ENCODE results near the gene RICTOR. TPM values are rescaled to one million over a fixed set of nuclear protein-coding genes. Genes with fewer than 3 reads are reported as not detected.

The RICTOR gene
- total RNA-seq, 1 experiment from 2014 or later, result 21.7 TPM

GRCh38 chr5:39076101-39076756 lies 2.0 kb upstream of the RICTOR start:
- H3K27me3 ChIP-seq (ENCODE audit: insufficient read depth, low read length), result no peaks in the 10 kb centered on the region
- TF ChIP-seq EZH2 (IDR thresholded peaks at IDR 0.05) (no peak), ZBTB33 (IDR thresholded peaks at IDR 0.05; ENCODE audit: extremely low read depth, insufficient replicate concordance, low read length) (no peak), RAD21 (IDR thresholded peaks at IDR 0.05; ENCODE audit: low read depth) (no peak), EGR1 (IDR thresholded peaks at IDR 0.05; ENCODE audit: low read depth) (no peak), ZFX (IDR thresholded peaks at IDR 0.05) (no peak), EZH2phosphoT487 (IDR thresholded peaks at IDR 0.05; ENCODE audit: borderline replicate concordance) (no peak), CEBPB (IDR thresholded peaks at IDR 0.05; ENCODE audit: low read depth) (no peak), SIN3A (IDR thresholded peaks at IDR 0.05; ENCODE audit: low read depth) (no peak), FOSL1 (IDR thresholded peaks at IDR 0.05; ENCODE audit: low read depth) (no peak), JUND (IDR thresholded peaks at IDR 0.05) (no peak), MAX (IDR thresholded peaks at IDR 0.05) (no peak), SP1 (IDR thresholded peaks at IDR 0.05; ENCODE audit: low read depth) (no peak), TCF7L2 (IDR thresholded peaks at IDR 0.05; ENCODE audit: borderline replicate concordance, extremely low read depth, insufficient read depth, insufficient read length) (no peak), REST (IDR thresholded peaks at IDR 0.05; ENCODE audit: low read depth) (no peak), POLR2AphosphoS5 (IDR thresholded peaks at IDR 0.05; ENCODE audit: low read depth, low read length) (no peak), CTCF (IDR thresholded peaks at IDR 0.05 in 2 of 3, conservative IDR thresholded peaks at IDR 0.05 in 1 of 3; ENCODE audit: borderline replicate concordance in 1 of 3, insufficient read depth in 1 of 3, low read depth in 2 of 3, low read length in 2 of 3) (no peak), ZNF274 (IDR thresholded peaks at IDR 0.05; ENCODE audit: low read depth, low read length) (no peak), POLR2A (IDR thresholded peaks at IDR 0.05; ENCODE audit: borderline replicate concordance, extremely low read depth, insufficient read depth, insufficient read length) (no peak)
- H3K9me3 ChIP-seq (ENCODE audit: control insufficient read depth in 1 of 2, insufficient read depth in 1 of 2, low read depth in 1 of 2, low read length in 2 of 2), result no peaks in the 10 kb centered on the region
- CTCF ChIA-PET, result no interaction called here
- H3K4me1 ChIP-seq (ENCODE audit: control insufficient read depth in 1 of 2, insufficient read depth in 2 of 2, low read length in 2 of 2), result peaks cover 7 to 50% of the 10 kb centered on the region in 2 experiments; a peak in 3 of 4 replicates
- DNase-seq (ENCODE audit: low read depth, low spot score) (no peak), ATAC-seq (no peak)
- peak overlapping the region; percentile 24 to 38 for H3K4me3 ChIP-seq (replicated peaks in 1 of 2; ENCODE audit: low read depth in 1 of 2, low read length in 2 of 2)
- H3K79me2 ChIP-seq (ENCODE audit: insufficient read depth, low read length), result peaks cover 24% of the 10 kb centered on the region
- intact Hi-C loops (cut with micrococcal nuclease), result loop anchor here (5.0 kb wide), 1 partner anchor 229 kb away; the partner anchor contains the start of gene OSMR
- peak overlapping the region; percentile 43 for H3K9ac ChIP-seq (ENCODE audit: low read length)
- H4K20me1 ChIP-seq (ENCODE audit: insufficient read depth), result no peaks in the 10 kb centered on the region
- RAD21 ChIA-PET (ENCODE audit: low non-redundant PET in 1 of 2, low total read pairs in 2 of 2, uncharacterized antibody in 2 of 2, unreplicated experiment in 2 of 2), result no interaction called here
- peak overlapping the region; percentile 76 for H3K4me2 ChIP-seq (ENCODE audit: low read length)
- POLR2A ChIA-PET, result no interaction called here
- peak overlapping the region; percentile 62 for H2AFZ ChIP-seq (ENCODE audit: low read depth, low read length, poor library complexity, severe bottlenecking)
- no peaks in the 10 kb centered on the region for H3K9me2 ChIP-seq (ENCODE audit: insufficient read depth)
- H3K36me3 ChIP-seq (ENCODE audit: control insufficient read depth in 1 of 2, insufficient read depth in 2 of 2, low read length in 2 of 2), result no peaks in the 10 kb centered on the region
- no TSS peak for BruUV-seq (replicated peaks)
- H3K27ac ChIP-seq (ENCODE audit: low read depth, low read length), result peak overlapping the region; percentile 64; the same call in 1 of the 2 replicates
